Endothelial cell (in vitro differentiated cells): ENCODE measurements around the gene ZNF777. TPM values are rescaled to one million over a fixed set of nuclear protein-coding genes. Genes with fewer than 3 reads are reported as not detected.
A peak's percentile ranks its signal among the peaks of the same experiment; 100 is the strongest.

Experiments
- DNase-seq: peaks from one replicate; pipeline ENCODE4 v3.0.0; 2021; ENCODE audit warnings: low spot score
- H3K27ac Mint-ChIP-seq: one replicate; pipeline ENCODE4 v1.8.0; 2021; ENCODE audit warnings: mixed read lengths, inconsistent platforms; ENCODE audit not compliant: unreplicated experiment
- H3K27me3 Mint-ChIP-seq: one replicate; pipeline ENCODE4 v1.8.0; 2021; ENCODE audit warnings: mild to moderate bottlenecking, moderate library complexity, mixed read lengths, inconsistent platforms; ENCODE audit not compliant: unreplicated experiment
- H3K36me3 Mint-ChIP-seq: one replicate; pipeline ENCODE4 v1.8.0; 2021; ENCODE audit warnings: mild to moderate bottlenecking, low read depth, mixed read lengths, inconsistent platforms; ENCODE audit not compliant: unreplicated experiment
- H3K4me1 Mint-ChIP-seq: one replicate; pipeline ENCODE4 v1.8.0; 2021; ENCODE audit warnings: mild to moderate bottlenecking, mixed read lengths, inconsistent platforms; ENCODE audit not compliant: unreplicated experiment
- H3K4me3 Mint-ChIP-seq: one replicate; pipeline ENCODE4 v1.8.0; 2021; ENCODE audit warnings: mild to moderate bottlenecking, mixed read lengths, inconsistent platforms; ENCODE audit not compliant: unreplicated experiment
- H3K9me3 Mint-ChIP-seq: one replicate; pipeline ENCODE4 v1.8.0; 2021; ENCODE audit warnings: mixed read lengths, inconsistent platforms; ENCODE audit not compliant: unreplicated experiment
- total RNA-seq: library from RNA; stranded (reverse); fragmentation: NEBNext Ultra II Directional; extraction: Animal tissue kit (Norgen Biotek cat#: 25700); gene quantifications from one replicate; pipeline ENCODE4 v1.2.1, GENCODE V29; 2021; ENCODE audit not compliant: unreplicated experiment
- TF ChIP-seq, protein P1 (sequence below): fragments of 200-600 bp; sonication (generic); IDR thresholded peaks from one replicate; pipeline ENCODE4 v1.5.0; 2021; ENCODE audit warnings: antibody characterized with exemption; ENCODE audit not compliant: unreplicated experiment

Gene ZNF777
- total RNA-seq, 1 donor from 2014 or later, result 13.9 TPM

- TF ChIP-seq, protein P1, sequence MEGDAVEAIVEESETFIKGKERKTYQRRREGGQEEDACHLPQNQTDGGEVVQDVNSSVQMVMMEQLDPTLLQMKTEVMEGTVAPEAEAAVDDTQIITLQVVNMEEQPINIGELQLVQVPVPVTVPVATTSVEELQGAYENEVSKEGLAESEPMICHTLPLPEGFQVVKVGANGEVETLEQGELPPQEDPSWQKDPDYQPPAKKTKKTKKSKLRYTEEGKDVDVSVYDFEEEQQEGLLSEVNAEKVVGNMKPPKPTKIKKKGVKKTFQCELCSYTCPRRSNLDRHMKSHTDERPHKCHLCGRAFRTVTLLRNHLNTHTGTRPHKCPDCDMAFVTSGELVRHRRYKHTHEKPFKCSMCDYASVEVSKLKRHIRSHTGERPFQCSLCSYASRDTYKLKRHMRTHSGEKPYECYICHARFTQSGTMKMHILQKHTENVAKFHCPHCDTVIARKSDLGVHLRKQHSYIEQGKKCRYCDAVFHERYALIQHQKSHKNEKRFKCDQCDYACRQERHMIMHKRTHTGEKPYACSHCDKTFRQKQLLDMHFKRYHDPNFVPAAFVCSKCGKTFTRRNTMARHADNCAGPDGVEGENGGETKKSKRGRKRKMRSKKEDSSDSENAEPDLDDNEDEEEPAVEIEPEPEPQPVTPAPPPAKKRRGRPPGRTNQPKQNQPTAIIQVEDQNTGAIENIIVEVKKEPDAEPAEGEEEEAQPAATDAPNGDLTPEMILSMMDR, result no peak
- H3K36me3 Mint-ChIP-seq, result peaks cover 42% of the 10 kb centered on the region
- H3K9me3 Mint-ChIP-seq, result no peaks in the 10 kb centered on the region
- H3K27me3 Mint-ChIP-seq, result no peaks in the 10 kb centered on the region
- H3K27ac Mint-ChIP-seq, result no peak overlapping the region
- H3K4me1 Mint-ChIP-seq, result peaks cover 2% of the 10 kb centered on the region
- DNase-seq, result no peak
- peak overlapping the region; percentile 76 for H3K4me3 Mint-ChIP-seq
These were observed 27.7 kb downstream of the ZNF777 start for GRCh38 chr7:149433124-149433523.

- TF ChIP-seq, protein P1, result no peak
- H3K27ac Mint-ChIP-seq, result no peak overlapping the region
- peak overlapping the region; percentile 15 for H3K4me3 Mint-ChIP-seq
- H3K9me3 Mint-ChIP-seq, result no peaks in the 10 kb centered on the region
- peaks cover 42% of the 10 kb centered on the region for H3K36me3 Mint-ChIP-seq
- no peak for DNase-seq
- H3K4me1 Mint-ChIP-seq, result peaks cover 2% of the 10 kb centered on the region
- no peaks in the 10 kb centered on the region for H3K27me3 Mint-ChIP-seq
These were observed 28.7 kb downstream of the ZNF777 start for GRCh38 chr7:149432121-149432691.

DNA sequence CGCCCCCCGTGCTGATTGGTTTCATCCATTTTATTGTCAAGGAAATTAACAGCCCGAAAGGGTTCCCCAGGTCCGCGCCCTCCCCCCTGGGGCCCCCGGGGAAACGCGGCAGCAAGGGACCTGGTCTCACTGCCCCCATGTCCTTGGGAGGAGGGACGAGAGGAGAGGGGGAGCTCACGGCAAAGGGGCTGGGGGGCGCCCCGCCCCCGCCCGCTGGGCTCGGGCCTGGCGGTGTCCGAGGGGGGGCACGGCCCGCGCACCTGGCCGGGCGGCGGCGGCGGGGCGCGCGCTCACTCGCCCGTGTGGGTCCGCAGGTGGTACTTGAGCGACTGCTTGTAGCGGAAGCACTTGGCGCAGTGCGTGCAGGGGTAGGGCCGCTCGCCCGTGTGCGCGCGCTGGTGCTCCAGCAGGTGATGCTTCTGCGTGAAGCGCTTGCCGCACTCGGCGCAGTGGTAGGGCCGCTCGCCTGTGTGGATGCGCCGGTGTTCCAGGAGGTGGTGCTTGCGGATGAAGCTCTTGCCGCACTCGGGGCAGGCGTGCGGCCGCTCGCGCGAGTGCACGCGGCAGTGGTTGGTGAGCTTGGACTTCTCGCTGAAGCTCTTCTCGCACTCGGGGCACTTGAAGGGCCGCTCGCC is 29.3 kb downstream of the ZNF777 start:
- Mint-ChIP-seq H3K36me3 (peaks cover 40% of the 10 kb centered on the region), H3K27me3 (no peaks in the 10 kb centered on the region), H3K4me3 (peak overlapping the region; percentile 15), H3K4me1 (peaks cover 2% of the 10 kb centered on the region), H3K9me3 (no peaks in the 10 kb centered on the region), H3K27ac (no peak overlapping the region)
- no peak for DNase-seq
- TF ChIP-seq, protein P1, result no peak

GRCh38 chr7:149430192-149430591 is 30.7 kb downstream of the ZNF777 start:
- Mint-ChIP-seq H3K9me3 (no peaks in the 10 kb centered on the region), H3K4me1 (peaks cover 2% of the 10 kb centered on the region), H3K36me3 (peaks cover 39% of the 10 kb centered on the region), H3K4me3 (no peak overlapping the region), H3K27ac (no peak overlapping the region), H3K27me3 (peaks cover 3% of the 10 kb centered on the region)
- TF ChIP-seq, protein P1, result no peak
- DNase-seq, result no peak

DNA sequence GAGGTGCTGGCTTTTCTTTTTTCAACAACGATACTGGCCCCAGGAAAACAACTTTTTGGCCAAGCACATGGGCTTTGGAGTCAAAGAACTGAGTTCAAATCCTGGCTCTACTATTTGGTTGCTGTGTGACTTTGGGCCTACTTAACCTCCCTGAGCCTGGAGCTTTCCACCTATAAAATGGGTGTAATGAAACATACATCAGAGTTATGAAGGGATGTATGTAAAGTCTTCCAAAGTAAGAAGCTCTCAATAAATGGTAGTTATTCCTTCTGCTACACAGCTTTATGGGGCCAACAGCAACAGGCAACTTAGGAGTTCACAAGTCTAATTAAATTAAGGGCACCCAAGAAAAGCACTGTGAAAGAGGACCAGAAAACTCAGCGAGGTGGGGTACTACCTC is 33.0 kb downstream of the ZNF777 start:
- Mint-ChIP-seq H3K9me3 (no peaks in the 10 kb centered on the region), H3K4me3 (no peak overlapping the region), H3K36me3 (peaks cover 22% of the 10 kb centered on the region), H3K4me1 (peaks cover 2% of the 10 kb centered on the region), H3K27me3 (peaks cover 3% of the 10 kb centered on the region), H3K27ac (no peak overlapping the region)
- DNase-seq, result no peak
- TF ChIP-seq, protein P1, result no peak
